ENCODE measurements around the gene PTPRB.
A peak's percentile ranks its signal among the peaks of the same experiment; 100 is the strongest.

The PTPRB gene

GRCh38 chr12:70641691-70642090, 4.5 kb upstream of the PTPRB start:
- no peak for DNase-seq

GRCh38 chr12:70640901-70641300, 3.7 kb upstream of the PTPRB start:
- no peak for DNase-seq

GRCh38 chr12:70639535-70639934, 2.3 kb upstream of the PTPRB start:
- no peak for DNase-seq

GRCh38 chr12:70638639-70639360, 1.6 kb upstream of the PTPRB start:
- DNase-seq = no peak

GRCh38 chr12:70635755-70636154, 1.5 kb downstream of the PTPRB start:
- DNase-seq = no peak

- DNase-seq = no peak
Measured at GRCh38 chr12:70628701-70629480, 8.3 kb downstream of the PTPRB start.

- DNase-seq = no peak
Measured at GRCh38 chr12:70627677-70628076, 9.6 kb downstream of the PTPRB start.

GRCh38 chr12:70626180-70626579, 11.0 kb downstream of the PTPRB start:
- no peak for DNase-seq

- DNase-seq = no peak
Measured at GRCh38 chr12:70619471-70620152, 17.6 kb downstream of the PTPRB start.

- DNase-seq = no peak
Measured at GRCh38 chr12:70618371-70618770, 18.9 kb downstream of the PTPRB start.

GRCh38 chr12:70617450-70617849, 19.8 kb downstream of the PTPRB start:
- DNase-seq = no peak

- DNase-seq = no peak
Measured at GRCh38 chr12:70615174-70615866, 21.9 kb downstream of the PTPRB start.

GRCh38 chr12:70609739-70610491, 27.3 kb downstream of the PTPRB start:
- DNase-seq = peak; percentile 65

GRCh38 chr12:70609203-70609602, 28.0 kb downstream of the PTPRB start:
- no peak for DNase-seq

GRCh38 chr12:70608184-70608583, 29.0 kb downstream of the PTPRB start:
- no peak for DNase-seq

GRCh38 chr12:70607107-70607506, 30.1 kb downstream of the PTPRB start:
- peak; percentile 38 for DNase-seq

GRCh38 chr12:70605976-70606375, 31.3 kb downstream of the PTPRB start:
- no peak for DNase-seq

GRCh38 chr12:70604662-70605061, 32.6 kb downstream of the PTPRB start:
- DNase-seq = no peak

GRCh38 chr12:70603044-70603443, 34.2 kb downstream of the PTPRB start:
- no peak for DNase-seq

- DNase-seq = peak; percentile 58
Measured at GRCh38 chr12:70598467-70599193, 38.6 kb downstream of the PTPRB start.

- no peak for DNase-seq
Measured at GRCh38 chr12:70592664-70593063, 44.6 kb downstream of the PTPRB start.
